Measurements from ENCODE around the gene SIPA1L3. TPM values are rescaled to one million over a fixed set of nuclear protein-coding genes. Genes with fewer than 3 reads are reported as not detected.

SIPA1L3 gene
- total and polyA plus RNA-seq, 2 of the 13 experiments (the other 11 are each of a cell fraction or from before 2014, with no cell fraction given): 5.5 to 7.7 TPM

GRCh38 chr19:38149661-38150061 lies 242.7 kb downstream of the SIPA1L3 start:
- Histone ChIP-seq H3K27ac (ENCODE audit: extremely low read length, insufficient read depth, low read length) (no peak overlapping the region), H2AFZ (ENCODE audit: low read length) (no peak overlapping the region), H4K20me1 (ENCODE audit: insufficient read depth, low read length) (no peaks in the 10 kb centered on the region), H3K4me2 (ENCODE audit: low read depth, low read length) (no peak overlapping the region), H3K9me3 (ENCODE audit: low read length) (no peaks in the 10 kb centered on the region), H3K9ac (ENCODE audit: insufficient read depth, low read depth, low read length) (no peak overlapping the region), H3K4me1 (ENCODE audit: insufficient read depth, low read length) (no peaks in the 10 kb centered on the region), H3K4me3 (replicated peaks in 1 of 3; ENCODE audit: insufficient read depth in 1 of 3, low read depth in 2 of 3, low read length in 3 of 3) (no peak overlapping the region), H3K27me3 (ENCODE audit: control insufficient read depth in 1 of 2, insufficient read depth in 2 of 2, low read length in 2 of 2) (no peaks in the 10 kb centered on the region), H3K79me2 (ENCODE audit: insufficient read depth, low read length) (no peaks in the 10 kb centered on the region), H3K36me3 (replicated peaks in 1 of 2; ENCODE audit: control insufficient read depth in 1 of 2, insufficient read depth in 2 of 2, low read length in 2 of 2) (peaks cover 6 to 29% of the 10 kb centered on the region in 2 experiments; a peak in 4 of 5 replicates)
- FAIRE-seq (no peak), ATAC-seq (no peak), DNase-seq (ENCODE audit: low spot score) (no peak)
- in situ Hi-C loops (cut with HindIII; ENCODE audit: extremely low pct_ligation_motif_present, low pct_unique_long_range_greater_than_20kb) (no loop called here), intact Hi-C loops (cut with micrococcal nuclease; ENCODE audit: unreplicated experiment) (no loop called here)
- POLR2A ChIA-PET: no interaction called here
- WGBS (ENCODE audit: low lambda C conversion rate): 93% methylated on average over 3 of the region's 6 CpGs
- CTCF ChIA-PET (ENCODE audit: low intra/inter-chr PET ratio, low total read pairs): no interaction called here
- BruUV-seq (replicated peaks): no TSS peak
- TF ChIP-seq HNF1B (CRISPR knock-in tag; IDR thresholded peaks at IDR 0.05): no peak
- TF ChIP-seq FOXM1 (CRISPR knock-in tag; IDR thresholded peaks at IDR 0.05): no peak
- no peak for TF ChIP-seq U2AF1 (optimal IDR thresholded peaks at IDR 0.05; ENCODE audit: low read depth, low read length)
- no peak for TF ChIP-seq ELF1 (CRISPR knock-in tag; IDR thresholded peaks at IDR 0.05)
- TF ChIP-seq DRAP1 (CRISPR knock-in tag; IDR thresholded peaks at IDR 0.05): no peak
- no peak for TF ChIP-seq ZBTB34 (CRISPR knock-in tag; IDR thresholded peaks at IDR 0.05)
- TF ChIP-seq PRDM4 (CRISPR knock-in tag; IDR thresholded peaks at IDR 0.05; ENCODE audit: borderline replicate concordance): no peak
- no peak for TF ChIP-seq RFX1 (IDR thresholded peaks at IDR 0.05)
- no peak for TF ChIP-seq ISL2 (CRISPR knock-in tag; IDR thresholded peaks at IDR 0.05)
- TF ChIP-seq ARID2 (CRISPR knock-in tag; IDR thresholded peaks at IDR 0.05; ENCODE audit: borderline replicate concordance): no peak
- TF ChIP-seq NFYC (CRISPR knock-in tag; IDR thresholded peaks at IDR 0.05): peak; percentile 53
- no peak for TF ChIP-seq ZNF776 (CRISPR knock-in tag; IDR thresholded peaks at IDR 0.05)
- peak; percentile 75 for TF ChIP-seq ZNF143 (CRISPR knock-in tag; IDR thresholded peaks at IDR 0.05)
- no peak for TF ChIP-seq ZUFSP (CRISPR knock-in tag; IDR thresholded peaks at IDR 0.05; ENCODE audit: borderline replicate concordance)
